Measurements from ENCODE around the gene RAB15. TPM values are rescaled to one million over a fixed set of nuclear protein-coding genes. Genes with fewer than 3 reads are reported as not detected.

RAB15 gene
- total and polyA plus RNA-seq, 3 donors from 2014 or later: 1.9 to 4.0 (median 3.2) TPM

DNA sequence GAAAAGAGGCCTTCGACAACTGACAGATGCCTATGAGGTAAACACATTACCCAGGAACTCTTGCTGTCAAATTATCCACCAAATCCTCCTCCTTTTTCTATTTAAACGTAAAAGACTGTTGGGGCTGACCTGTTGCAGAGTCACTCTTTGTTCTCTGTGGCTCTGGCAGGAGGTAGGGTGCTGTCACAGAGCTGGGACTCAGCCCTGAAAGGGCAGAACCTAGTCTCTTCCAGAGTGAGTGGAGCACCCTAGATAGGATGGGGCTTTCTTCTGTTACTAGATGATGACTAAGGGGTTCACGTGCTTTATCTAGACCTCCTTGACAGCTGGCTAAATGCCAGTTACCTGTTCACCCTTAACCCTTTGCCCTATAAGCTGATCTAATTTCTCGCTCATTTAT lies 40.2 kb upstream of the RAB15 start:
- peaks cover 17% of the 10 kb centered on the region for H3K4me1 ChIP-seq
- H3K36me3 ChIP-seq (ENCODE audit: low read depth, missing control alignments): no peaks in the 10 kb centered on the region
- no peak overlapping the region for H3K4me3 ChIP-seq
- no peaks in the 10 kb centered on the region for H3K27me3 ChIP-seq
- no peaks in the 10 kb centered on the region for H3K9me3 ChIP-seq
- no peak for DNase-seq
- intact Hi-C loops (cut with DNase I; ENCODE audit: low total_unique reads): no loop called here
- TF ChIP-seq CTCF (IDR thresholded peaks at IDR 0.05): no peak
- no peak for TF ChIP-seq POLR2A (IDR thresholded peaks at IDR 0.05)
- WGBS, 2 donors: 63 to 72% methylated on average over 4 of the region's 4 CpGs
- no peak overlapping the region for H3K27ac ChIP-seq

DNA sequence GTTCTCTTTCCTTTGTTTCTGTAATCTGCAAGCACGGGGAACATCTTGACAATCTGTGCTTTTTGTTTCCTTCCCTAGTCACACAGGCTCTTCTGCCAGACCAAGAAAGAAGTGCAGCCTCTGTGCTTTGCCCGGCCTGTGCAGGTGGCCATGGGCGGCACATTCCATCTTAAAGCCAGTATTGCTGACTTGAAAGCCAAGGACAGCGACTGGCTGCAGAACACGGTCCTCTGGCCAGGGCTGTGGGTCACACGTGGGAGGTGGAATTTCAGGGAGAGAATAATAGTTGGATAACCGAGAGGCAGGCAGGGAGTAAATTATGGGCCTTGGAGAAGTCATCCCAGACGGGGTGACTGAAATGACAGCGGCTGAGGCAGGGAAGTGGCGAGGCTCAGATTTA lies 39.4 kb upstream of the RAB15 start:
- Histone ChIP-seq H3K4me1 (peaks cover 17% of the 10 kb centered on the region), H3K27me3 (no peaks in the 10 kb centered on the region), H3K27ac (peak overlapping the region in 1 of 2 donors; percentile 58), H3K9me3 (no peaks in the 10 kb centered on the region), H3K4me3 (no peak overlapping the region), H3K36me3 (ENCODE audit: low read depth, missing control alignments) (no peaks in the 10 kb centered on the region)
- intact Hi-C loops (cut with DNase I; ENCODE audit: low total_unique reads): no loop called here
- WGBS, 2 donors: 40 to 43% methylated on average over 10 of the region's 10 CpGs
- no peak for TF ChIP-seq CTCF (IDR thresholded peaks at IDR 0.05)
- peak; percentile 64 for DNase-seq

DNA sequence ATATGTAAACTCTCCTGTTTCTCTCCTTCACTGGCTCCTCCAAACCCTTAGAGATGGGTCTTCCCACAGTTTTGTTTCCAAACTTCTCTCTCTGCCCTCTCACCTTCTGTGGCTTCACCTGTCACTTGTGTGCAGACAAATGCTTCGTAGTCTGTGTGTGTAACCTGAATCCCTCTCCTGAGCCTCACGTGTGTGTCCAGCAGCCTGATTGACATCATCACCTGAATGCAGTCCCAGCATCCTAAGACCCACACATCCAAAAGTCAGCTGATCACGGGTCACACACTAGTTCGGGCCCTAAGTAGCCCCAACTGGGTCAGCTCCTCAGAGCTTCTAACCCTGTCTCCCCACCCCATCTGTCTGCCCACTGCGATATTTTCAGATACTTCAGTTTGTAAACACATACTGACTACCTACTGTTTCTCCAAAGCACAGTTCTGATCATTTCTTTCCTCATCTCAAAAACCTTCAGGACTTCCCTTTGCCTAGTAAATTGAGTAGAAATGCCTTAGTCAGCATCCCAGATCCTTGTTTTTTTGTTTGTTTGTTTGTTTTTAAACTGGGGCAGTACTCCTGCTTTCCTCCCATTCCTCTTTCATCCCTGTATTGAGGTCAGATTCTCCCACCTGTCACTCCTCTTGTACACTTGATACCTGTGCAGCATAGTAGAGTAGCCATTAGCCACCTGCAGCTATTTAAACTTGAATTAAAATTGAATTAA lies 38.2 kb upstream of the RAB15 start:
- TF ChIP-seq CTCF (IDR thresholded peaks at IDR 0.05): no peak
- no peak for TF ChIP-seq POLR2A (IDR thresholded peaks at IDR 0.05)
- Histone ChIP-seq H3K27me3 (no peaks in the 10 kb centered on the region), H3K36me3 (ENCODE audit: low read depth, missing control alignments) (no peaks in the 10 kb centered on the region), H3K9me3 (no peaks in the 10 kb centered on the region), H3K27ac (no peak overlapping the region), H3K4me3 (no peak overlapping the region), H3K4me1 (peaks cover 9% of the 10 kb centered on the region)
- intact Hi-C loops (cut with DNase I; ENCODE audit: low total_unique reads): no loop called here
- WGBS, 2 donors: 83 to 86% methylated on average over 5 of the region's 5 CpGs
- DNase-seq: no peak

GRCh38 chr14:65007202-65007601 lies 35.1 kb upstream of the RAB15 start:
- Histone ChIP-seq H3K9me3 (no peaks in the 10 kb centered on the region), H3K27ac (no peak overlapping the region), H3K27me3 (no peaks in the 10 kb centered on the region), H3K36me3 (ENCODE audit: low read depth, missing control alignments) (no peaks in the 10 kb centered on the region), H3K4me3 (no peak overlapping the region), H3K4me1 (peaks cover 9% of the 10 kb centered on the region)
- WGBS, 2 donors: 96 to 100% methylated on average over 1 of the region's 1 CpG
- DNase-seq: no peak
- no peak for TF ChIP-seq CTCF (IDR thresholded peaks at IDR 0.05)
- TF ChIP-seq POLR2A (IDR thresholded peaks at IDR 0.05): no peak
- intact Hi-C loops (cut with DNase I; ENCODE audit: low total_unique reads): no loop called here

- no peaks in the 10 kb centered on the region for H3K4me1 ChIP-seq
- no peak for DNase-seq
- 93 to 94% methylated on average over 6 of the region's 6 CpGs for WGBS, 2 donors
- no peaks in the 10 kb centered on the region for H3K27me3 ChIP-seq
- no peak overlapping the region for H3K27ac ChIP-seq
- intact Hi-C loops (cut with DNase I; ENCODE audit: low total_unique reads): no loop called here
- no peak overlapping the region for H3K4me3 ChIP-seq
- TF ChIP-seq CTCF (IDR thresholded peaks at IDR 0.05): no peak
- TF ChIP-seq POLR2A (IDR thresholded peaks at IDR 0.05): no peak
- no peaks in the 10 kb centered on the region for H3K9me3 ChIP-seq
- H3K36me3 ChIP-seq (ENCODE audit: low read depth, missing control alignments): no peaks in the 10 kb centered on the region
These were observed 34.2 kb upstream of the RAB15 start for GRCh38 chr14:65006261-65006721.
